Stimulated activated CD8-positive, alpha-beta memory T cell treated with anti-CD3 and anti-CD28 coated beads, Interleukin-4, amount 100 ng/mL, for 24 hours (primary cell): ENCODE results near the gene C1orf159.
"Not testable (repeated sequence)": the region's sequence is repeated elsewhere in the genome, so short reads cannot be mapped to it uniquely, and the experiment has no call there.

Source experiments
- DNase-seq: peaks from one replicate; pipeline ENCODE4 v3.0.0-alpha.2; 2020; ENCODE audit warnings: low read depth

Gene C1orf159

GRCh38 chr1:1149416-1149815 is 33.5 kb upstream of the C1orf159 start:
- no peak for DNase-seq

- DNase-seq, result no peak
Observed at GRCh38 chr1:1148569-1148968, 32.7 kb upstream of the C1orf159 start.

- DNase-seq, result no peak
Observed at GRCh38 chr1:1148061-1148460, 32.2 kb upstream of the C1orf159 start.

- DNase-seq, result no peak
Observed at GRCh38 chr1:1146596-1146995, 30.7 kb upstream of the C1orf159 start.

GRCh38 chr1:1146026-1146425 is 30.1 kb upstream of the C1orf159 start:
- DNase-seq, result no peak

DNA sequence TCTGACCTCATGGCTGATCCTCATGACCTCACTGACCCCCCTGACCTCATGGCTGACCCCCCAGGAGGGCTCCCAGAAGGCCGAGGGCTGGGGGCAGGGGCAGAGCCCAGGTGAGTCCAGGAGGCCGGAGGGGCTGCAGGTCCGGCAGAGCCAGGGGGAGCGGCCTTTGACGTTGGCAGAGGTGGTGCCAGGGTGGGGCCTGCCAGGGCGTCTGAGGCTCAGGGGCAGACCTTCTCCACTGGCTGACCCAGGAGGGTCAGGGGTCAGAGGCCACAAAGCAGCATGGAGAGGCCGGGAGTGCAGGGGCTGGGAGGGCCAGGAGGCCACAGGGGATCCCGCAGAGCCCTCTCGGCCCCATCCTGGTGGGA is 29.6 kb upstream of the C1orf159 start:
- DNase-seq, result no peak

DNA sequence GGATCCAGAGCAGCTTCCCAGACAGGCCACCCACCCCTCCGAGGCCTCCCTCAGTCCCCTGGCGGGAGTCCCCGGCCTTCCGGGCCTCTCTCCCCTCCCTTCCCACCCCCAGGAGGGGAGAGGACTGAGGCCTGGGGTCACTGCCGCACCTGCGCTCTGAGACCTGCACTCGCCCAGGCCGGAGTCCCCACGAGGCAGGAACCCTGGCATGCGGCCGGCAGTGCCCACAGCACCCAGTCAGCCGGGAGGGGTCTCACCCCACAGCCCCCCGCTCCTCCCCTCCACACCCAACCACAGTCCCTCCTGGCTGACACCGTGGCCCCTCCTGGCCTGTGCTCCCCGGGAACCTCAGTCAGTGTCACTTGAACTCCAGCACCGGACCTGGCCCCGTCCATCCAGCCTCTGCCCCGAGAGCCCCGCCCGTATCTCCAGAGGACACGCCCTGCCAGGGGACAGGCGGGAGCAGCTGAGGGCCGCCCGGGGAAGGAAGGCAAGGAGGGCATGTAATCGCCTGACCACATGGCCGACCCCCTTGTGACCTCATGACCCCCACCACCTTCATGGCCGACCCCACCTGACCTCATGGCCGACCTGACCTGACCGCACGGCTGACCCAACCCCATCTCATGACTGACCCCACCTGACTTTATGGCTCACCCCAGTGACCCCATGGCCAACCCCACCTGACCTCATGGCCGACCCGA is 29.1 kb upstream of the C1orf159 start:
- DNase-seq, result no peak

DNA sequence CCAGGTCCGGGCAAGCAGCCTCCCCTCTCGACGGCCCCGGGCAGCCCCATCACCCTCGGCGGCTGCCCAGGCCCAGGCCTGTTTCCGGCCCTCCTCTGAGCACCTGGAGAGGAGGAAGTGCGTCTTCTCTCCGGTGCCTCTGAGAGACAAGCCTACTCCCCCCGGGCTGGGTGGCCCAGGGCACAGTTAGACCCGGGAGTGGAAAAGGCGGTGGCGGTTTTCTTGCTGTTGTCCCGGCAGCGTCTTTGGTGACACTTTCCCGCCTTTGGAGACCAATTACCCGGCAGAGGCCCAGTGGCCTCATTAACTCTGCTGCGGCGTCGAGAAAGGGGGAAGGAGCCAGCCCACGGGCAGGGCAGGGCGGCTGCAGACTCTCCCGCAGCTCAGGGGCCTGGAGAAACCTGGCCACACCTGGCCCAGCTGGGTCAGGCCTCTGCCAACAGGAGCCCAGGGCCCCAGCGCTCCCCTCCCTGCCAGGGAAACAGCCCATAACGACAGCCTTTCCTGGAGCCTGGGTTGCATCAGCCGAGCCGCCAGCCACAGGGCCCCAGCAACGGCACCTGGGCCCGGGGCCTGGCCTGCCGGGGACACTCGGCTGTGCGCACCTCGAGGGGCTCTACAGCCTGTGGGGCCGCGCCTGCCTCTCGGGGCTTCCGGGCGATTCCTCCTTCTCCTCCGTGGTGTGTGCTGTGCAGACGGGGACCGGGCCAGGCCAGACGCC is 28.4 kb upstream of the C1orf159 start:
- DNase-seq, result peak; percentile 17

DNA sequence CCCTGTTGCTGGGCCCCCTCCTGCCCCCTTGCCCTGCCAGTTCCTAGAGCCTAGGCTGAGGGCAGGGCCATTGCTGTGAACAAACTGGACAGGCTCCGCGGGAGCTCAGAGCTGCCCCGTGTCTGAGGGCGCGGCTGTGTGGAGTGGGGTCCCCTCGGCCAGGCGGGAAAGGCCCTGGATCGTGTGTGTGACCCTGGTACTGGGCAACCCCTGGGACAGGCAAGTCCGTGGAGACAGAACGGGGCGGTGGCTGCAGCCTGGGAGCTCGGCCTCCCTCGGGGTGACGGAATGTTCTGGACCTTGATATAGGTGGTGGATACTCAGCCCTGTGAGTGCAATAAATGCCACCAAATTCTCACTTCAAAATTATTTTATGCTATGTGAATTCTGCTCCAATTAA is 27.7 kb upstream of the C1orf159 start:
- no peak for DNase-seq

- DNase-seq, result no peak
Observed at GRCh38 chr1:1142844-1143243, 27.0 kb upstream of the C1orf159 start.

DNA sequence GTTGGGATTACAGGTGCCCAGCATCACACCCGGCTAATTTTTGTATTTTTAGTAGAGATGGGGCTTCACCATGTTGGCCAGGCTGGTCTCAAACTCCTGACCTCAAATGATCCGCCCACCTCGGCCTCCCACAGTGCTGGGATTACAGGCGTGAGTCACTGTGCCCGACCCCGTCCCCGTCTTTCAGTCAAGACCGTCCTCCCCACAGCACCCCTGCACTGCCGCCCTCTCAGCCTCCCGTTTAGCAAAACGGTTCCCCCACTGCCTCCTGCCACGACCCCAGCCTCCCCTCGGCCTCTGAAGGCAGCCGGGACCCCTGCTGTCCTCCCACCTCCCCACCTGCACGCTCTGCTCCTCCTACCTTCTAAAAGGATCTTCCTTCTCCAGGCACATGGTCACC is 26.5 kb upstream of the C1orf159 start:
- not testable (repeated sequence) for DNase-seq

DNA sequence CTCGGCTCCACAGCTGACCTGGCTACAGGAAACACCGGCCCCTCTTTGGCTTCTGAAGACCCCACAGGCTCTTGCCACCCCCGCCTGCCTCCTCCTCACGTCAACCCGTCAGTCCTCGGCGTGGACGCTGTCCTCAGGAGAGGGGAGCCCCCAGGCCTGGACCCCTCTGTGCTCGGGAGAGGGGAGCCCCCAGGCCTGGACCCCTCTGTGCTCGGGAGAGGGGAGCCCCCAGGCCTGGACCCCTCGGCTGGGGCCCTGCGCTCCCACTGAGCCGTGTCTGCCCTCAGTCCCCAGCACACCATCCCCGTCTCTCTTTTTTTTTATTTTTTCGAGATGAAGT is 26.0 kb upstream of the C1orf159 start:
- DNase-seq, result no peak

DNA sequence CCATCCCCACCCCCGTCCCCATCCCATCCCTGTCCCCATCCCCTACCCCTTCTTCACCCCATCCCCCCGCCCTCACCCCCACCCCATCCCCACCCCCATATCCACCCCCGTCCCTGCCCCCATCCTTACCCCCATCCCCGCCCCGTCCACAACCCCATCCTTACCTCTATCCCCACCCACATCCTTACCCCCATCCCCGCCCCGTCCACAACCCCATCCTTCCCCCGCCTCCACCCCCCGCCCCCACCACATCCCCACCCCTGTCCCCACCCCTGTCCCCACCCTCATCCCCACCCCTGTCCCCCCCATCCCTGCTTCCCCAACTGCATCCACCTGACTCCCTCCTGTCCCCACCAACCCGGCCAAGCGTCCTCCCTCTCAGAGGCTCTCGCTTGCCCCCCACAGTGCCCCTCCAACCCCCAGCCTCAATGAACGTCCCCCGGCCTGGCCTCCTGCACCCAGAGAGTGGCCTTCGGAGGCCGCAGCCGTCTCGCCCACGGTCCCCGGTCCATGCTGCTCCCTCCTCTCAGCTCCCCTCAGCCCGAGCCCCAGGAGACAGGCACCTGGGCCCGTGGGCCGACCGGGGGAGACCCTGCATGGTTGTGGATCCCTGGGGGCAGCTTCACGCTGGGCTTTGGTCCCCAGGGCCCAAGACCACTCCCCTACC is 25.5 kb upstream of the C1orf159 start:
- DNase-seq, result no peak

GRCh38 chr1:1140673-1141072 is 24.8 kb upstream of the C1orf159 start:
- DNase-seq, result no peak

DNA sequence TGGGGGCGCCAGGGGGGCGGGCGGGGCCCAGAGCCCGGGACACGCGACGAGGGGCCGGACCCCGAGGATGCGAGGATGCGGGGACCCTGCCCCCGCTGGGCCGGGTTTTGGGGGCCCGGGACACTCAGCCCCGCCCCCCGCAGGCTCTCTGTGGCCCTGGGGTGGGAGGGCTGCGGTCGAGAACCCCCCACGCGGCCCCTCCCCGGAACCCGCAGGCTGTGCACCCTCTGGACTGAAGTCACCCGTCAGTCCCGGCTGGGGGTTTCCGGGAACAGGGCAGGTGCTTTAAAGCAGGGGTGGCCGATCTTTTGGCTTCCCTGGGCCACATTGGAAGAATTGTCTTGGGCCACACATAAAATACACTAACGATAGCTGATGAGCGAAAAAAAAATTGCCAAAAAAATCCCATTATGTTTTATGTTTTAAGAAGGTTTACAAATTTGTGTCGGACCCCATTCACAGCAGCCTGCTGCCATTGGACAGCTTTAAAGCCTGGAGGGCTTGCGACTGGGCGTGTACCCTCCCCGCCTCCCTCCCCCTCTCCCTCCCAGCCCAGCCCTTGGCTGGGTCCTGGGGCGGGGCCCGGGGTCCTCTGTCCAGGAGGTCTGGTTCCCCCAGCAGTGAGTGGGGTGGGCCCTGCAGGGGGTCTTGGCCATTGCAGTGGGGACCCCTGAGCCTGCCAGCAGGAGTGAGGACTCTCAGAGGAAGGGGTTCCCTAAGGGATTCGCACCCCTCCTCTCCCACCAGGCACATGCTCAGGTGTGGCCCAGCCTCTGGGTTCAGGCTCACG is 21.6 kb upstream of the C1orf159 start:
- peak; percentile 62 for DNase-seq

DNA sequence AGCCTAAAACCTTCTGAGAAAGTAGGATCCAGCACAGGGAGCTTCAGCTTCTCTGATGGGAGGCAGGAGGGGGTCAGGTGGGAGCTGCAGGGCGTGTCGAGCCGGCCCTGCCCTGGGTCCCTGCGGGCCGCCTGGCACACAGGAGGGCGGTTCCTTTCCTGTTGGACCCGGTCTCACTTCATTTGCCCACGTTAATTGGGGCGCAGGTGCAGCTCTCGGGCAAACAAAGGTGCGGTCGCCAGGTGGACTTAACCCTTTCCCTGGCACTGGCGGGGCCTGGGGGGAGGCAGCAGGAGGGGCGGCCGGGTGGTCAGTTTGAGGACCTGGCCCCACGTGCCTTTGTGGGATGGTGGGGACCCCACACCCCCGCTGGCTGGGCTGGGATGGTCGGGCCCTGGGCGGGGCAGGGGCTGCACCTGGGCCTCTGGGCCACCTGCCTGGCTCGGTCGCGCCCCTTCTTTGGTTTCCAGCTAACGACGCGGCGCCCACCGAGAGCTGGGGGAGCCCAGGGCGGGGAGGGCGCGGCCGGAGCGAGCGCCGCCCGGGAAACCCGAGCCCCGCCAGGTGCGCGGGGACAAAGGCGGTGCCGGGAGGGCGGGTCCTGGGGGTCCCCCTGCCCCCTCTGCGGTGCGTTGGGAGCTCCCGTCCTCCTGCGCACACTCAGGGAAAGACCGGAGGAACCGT is 20.8 kb upstream of the C1orf159 start:
- DNase-seq, result no peak

DNA sequence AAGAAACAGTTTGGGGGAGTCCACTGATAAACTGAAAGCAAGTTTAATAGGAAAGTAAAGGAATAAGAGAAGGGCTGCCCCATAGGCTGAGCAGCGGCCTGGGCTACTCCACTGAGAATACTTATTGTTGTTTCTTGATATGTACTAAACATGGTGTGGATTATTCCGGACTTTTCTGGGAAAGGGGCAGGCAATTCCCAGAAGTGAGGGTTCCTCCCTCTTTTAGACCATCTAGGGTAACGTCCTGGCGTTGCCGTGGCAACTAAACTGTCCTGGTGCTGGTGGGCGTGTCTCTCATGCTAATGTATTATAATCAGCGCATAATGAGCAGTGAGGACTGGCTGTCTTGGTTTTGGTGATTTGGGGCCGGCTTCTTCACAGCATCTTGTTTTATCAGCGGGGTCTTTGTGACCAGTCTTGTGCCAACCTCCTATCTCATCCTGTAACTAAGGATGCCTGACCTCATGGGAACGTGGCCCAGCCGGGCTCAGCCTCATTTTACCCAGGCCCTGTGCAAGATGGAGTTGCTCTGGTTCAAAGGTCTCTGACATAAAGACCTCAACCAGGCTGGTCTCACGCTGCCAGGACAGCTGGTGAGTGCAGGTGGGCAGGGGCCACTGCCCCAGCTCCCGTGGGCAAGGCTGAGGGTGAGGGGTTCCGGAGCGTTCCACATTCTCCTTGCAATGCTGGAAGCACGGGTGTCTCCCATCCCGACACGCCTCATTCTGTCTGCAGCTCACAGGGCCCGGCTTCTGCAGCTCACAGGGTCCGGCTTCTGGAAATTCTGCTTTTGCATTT is 19.6 kb upstream of the C1orf159 start:
- no peak for DNase-seq

GRCh38 chr1:1134300-1134970 is 18.5 kb upstream of the C1orf159 start:
- no peak for DNase-seq

- DNase-seq, result no peak
Observed at GRCh38 chr1:1132956-1133750, 17.3 kb upstream of the C1orf159 start.
